ENCODE measurements around the gene SLC39A11. TPM values are rescaled to one million over a fixed set of nuclear protein-coding genes. Genes with fewer than 3 reads are reported as not detected.
A peak's percentile ranks its signal among the peaks of the same experiment; 100 is the strongest.

SLC39A11 gene
- total RNA-seq, 1 donor from 2014 or later = 26.0 TPM

- H3K27me3 Mint-ChIP-seq (ENCODE audit: low read depth) = no peaks in the 10 kb centered on the region
- no peak overlapping the region for H3K4me3 Mint-ChIP-seq
- no peak overlapping the region for H3K27ac Mint-ChIP-seq
- DNase-seq (ENCODE audit: low spot score in 2 of 2, unreplicated experiment in 2 of 2) = no peak
- peaks cover 33% of the 10 kb centered on the region for H3K9me3 Mint-ChIP-seq
- TF ChIP-seq, protein P1, sequence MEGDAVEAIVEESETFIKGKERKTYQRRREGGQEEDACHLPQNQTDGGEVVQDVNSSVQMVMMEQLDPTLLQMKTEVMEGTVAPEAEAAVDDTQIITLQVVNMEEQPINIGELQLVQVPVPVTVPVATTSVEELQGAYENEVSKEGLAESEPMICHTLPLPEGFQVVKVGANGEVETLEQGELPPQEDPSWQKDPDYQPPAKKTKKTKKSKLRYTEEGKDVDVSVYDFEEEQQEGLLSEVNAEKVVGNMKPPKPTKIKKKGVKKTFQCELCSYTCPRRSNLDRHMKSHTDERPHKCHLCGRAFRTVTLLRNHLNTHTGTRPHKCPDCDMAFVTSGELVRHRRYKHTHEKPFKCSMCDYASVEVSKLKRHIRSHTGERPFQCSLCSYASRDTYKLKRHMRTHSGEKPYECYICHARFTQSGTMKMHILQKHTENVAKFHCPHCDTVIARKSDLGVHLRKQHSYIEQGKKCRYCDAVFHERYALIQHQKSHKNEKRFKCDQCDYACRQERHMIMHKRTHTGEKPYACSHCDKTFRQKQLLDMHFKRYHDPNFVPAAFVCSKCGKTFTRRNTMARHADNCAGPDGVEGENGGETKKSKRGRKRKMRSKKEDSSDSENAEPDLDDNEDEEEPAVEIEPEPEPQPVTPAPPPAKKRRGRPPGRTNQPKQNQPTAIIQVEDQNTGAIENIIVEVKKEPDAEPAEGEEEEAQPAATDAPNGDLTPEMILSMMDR (IDR thresholded peaks at IDR 0.05; ENCODE audit: unreplicated experiment) = no peak
- H3K4me1 Mint-ChIP-seq = peaks cover 53% of the 10 kb centered on the region
- H3K36me3 Mint-ChIP-seq = peaks cover 10% of the 10 kb centered on the region
These were observed 467.8 kb downstream of the SLC39A11 start for GRCh38 chr17:72624652-72625051.

GRCh38 chr17:72624226-72624625 is 468.3 kb downstream of the SLC39A11 start:
- no peaks in the 10 kb centered on the region for H3K27me3 Mint-ChIP-seq (ENCODE audit: low read depth)
- H3K4me3 Mint-ChIP-seq = no peak overlapping the region
- no peak overlapping the region for H3K27ac Mint-ChIP-seq
- peaks cover 32% of the 10 kb centered on the region for H3K9me3 Mint-ChIP-seq
- peaks cover 10% of the 10 kb centered on the region for H3K36me3 Mint-ChIP-seq
- H3K4me1 Mint-ChIP-seq = peaks cover 56% of the 10 kb centered on the region
- DNase-seq (ENCODE audit: low spot score in 2 of 2, unreplicated experiment in 2 of 2) = no peak
- TF ChIP-seq, protein P1 (IDR thresholded peaks at IDR 0.05; ENCODE audit: unreplicated experiment) = no peak

GRCh38 chr17:72622661-72623433 is 469.6 kb downstream of the SLC39A11 start:
- peak overlapping the region; percentile 51 for H3K27ac Mint-ChIP-seq
- peak overlapping the region; percentile 6 for H3K4me3 Mint-ChIP-seq

DNA sequence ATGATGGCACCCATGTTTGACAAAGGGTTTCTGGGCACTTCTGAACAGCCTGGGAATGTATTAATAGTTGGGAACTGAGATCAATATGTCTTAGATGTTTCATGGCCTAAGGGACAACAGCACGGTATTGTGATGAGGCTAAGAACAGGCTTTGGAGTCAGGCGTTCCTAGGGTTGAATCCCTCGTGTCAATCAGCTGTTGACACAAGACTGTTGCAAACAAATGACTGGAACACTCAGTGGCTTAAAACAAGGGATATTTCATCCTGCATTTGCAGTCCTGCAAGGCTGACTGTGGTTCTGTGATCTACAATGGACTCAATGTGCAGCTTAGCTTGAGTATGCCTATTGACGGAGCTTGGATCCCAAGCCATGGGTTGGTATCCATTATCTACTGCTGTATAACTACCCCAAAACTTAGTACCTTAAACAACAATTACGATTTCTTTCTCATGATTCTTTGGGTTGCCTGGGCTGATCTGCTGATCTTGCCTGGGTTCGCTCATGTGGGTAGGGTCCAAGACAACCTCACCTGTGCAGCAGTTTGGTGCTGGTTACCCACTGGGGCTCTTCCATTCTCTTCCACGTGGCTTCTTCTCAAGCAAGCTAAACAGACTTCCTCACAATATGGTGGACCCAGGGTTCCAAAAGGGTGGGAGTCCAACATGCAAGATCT is 472.4 kb downstream of the SLC39A11 start:
- Mint-ChIP-seq H3K4me1 (peaks cover 63% of the 10 kb centered on the region), H3K27me3 (ENCODE audit: low read depth) (no peaks in the 10 kb centered on the region), H3K9me3 (peaks cover 7% of the 10 kb centered on the region), H3K27ac (no peak overlapping the region), H3K36me3 (no peaks in the 10 kb centered on the region), H3K4me3 (no peak overlapping the region)
- TF ChIP-seq, protein P1 (IDR thresholded peaks at IDR 0.05; ENCODE audit: unreplicated experiment) = no peak
- no peak for DNase-seq (ENCODE audit: low spot score in 2 of 2, unreplicated experiment in 2 of 2)

More at GRCh38 chr17:72622661-72623433, 469.6 kb downstream of the SLC39A11 start:
- TF ChIP-seq, protein P1 (IDR thresholded peaks at IDR 0.05; ENCODE audit: unreplicated experiment) = no peak
- no peaks in the 10 kb centered on the region for H3K27me3 Mint-ChIP-seq (ENCODE audit: low read depth)
- DNase-seq (ENCODE audit: low spot score in 2 of 2, unreplicated experiment in 2 of 2) = no peak
- H3K36me3 Mint-ChIP-seq = peaks cover 6% of the 10 kb centered on the region
- H3K9me3 Mint-ChIP-seq = peaks cover 19% of the 10 kb centered on the region
- peaks cover 66% of the 10 kb centered on the region for H3K4me1 Mint-ChIP-seq

DNA sequence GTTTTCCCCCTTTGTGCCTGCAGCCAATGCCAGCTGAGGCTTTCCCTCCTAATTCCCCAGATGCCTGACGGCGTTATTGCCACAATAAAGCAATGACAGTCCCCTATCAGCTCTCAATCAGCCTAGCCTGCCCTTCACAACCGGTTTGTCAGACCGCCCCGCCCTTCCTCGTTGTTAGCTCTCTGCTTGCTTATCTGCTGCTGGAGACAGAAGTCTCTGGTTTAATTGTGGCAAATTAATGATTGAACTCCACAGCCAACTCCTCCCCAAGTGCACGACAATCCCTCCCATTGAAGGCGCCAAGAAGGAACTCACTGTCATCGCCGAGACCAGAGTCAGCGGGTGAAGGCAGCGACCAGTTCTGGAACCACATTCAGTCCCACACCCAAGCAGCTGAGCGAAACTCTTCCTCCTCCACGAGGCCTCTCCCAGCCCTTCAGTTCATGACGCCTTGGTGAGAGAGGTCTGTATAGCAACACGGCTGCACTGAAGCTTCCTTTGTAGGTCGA is 474.4 kb downstream of the SLC39A11 start:
- H3K4me1 Mint-ChIP-seq = peaks cover 63% of the 10 kb centered on the region
- peaks cover 4% of the 10 kb centered on the region for H3K9me3 Mint-ChIP-seq
- H3K4me3 Mint-ChIP-seq = peak overlapping the region; percentile 6
- TF ChIP-seq, protein P1 (IDR thresholded peaks at IDR 0.05; ENCODE audit: unreplicated experiment) = no peak
- peak overlapping the region; percentile 93 for H3K27ac Mint-ChIP-seq
- H3K27me3 Mint-ChIP-seq (ENCODE audit: low read depth) = peaks cover 2% of the 10 kb centered on the region
- H3K36me3 Mint-ChIP-seq = no peaks in the 10 kb centered on the region
- peak in 1 of 2 experiments; percentile 58 for DNase-seq (ENCODE audit: low spot score in 2 of 2, unreplicated experiment in 2 of 2)
